ES-I3 (cell line): ENCODE results near the gene SHANK1.

Experiments used
- H3K36me3 ChIP-seq: 2 replicates; pipeline ENCODE4 v1.6.1; 2013; ENCODE audit warnings: mild to moderate bottlenecking, low read length, control low read depth, moderate library complexity; ENCODE audit not compliant: insufficient read depth
- H3K4me1 ChIP-seq: 2 replicates; pipeline ENCODE4 v1.6.1; 2013; ENCODE audit warnings: mild to moderate bottlenecking, control low read depth, low read length; ENCODE audit not compliant: insufficient read depth
- H3K9ac ChIP-seq: 2 replicates; pipeline ENCODE4 v1.6.1; 2013; ENCODE audit warnings: low read depth, mild to moderate bottlenecking, low read length, moderate library complexity
- H3K9me3 ChIP-seq: 2 replicates; pipeline ENCODE4 v1.6.1; 2013; ENCODE audit warnings: mild to moderate bottlenecking, low read length, moderate library complexity; ENCODE audit not compliant: control insufficient read depth, insufficient read depth

The SHANK1 gene

GRCh38 chr19:50711196-50711595, 8.4 kb downstream of the SHANK1 start:
- Histone ChIP-seq H3K36me3 (no peaks in the 10 kb centered on the region), H3K9me3 (no peaks in the 10 kb centered on the region), H3K4me1 (no peaks in the 10 kb centered on the region), H3K9ac (no peak overlapping the region)

- no peak overlapping the region for H3K9ac ChIP-seq
- no peaks in the 10 kb centered on the region for H3K9me3 ChIP-seq
- no peaks in the 10 kb centered on the region for H3K36me3 ChIP-seq
- no peaks in the 10 kb centered on the region for H3K4me1 ChIP-seq
Measured at GRCh38 chr19:50710612-50711011, 9.0 kb downstream of the SHANK1 start.

GRCh38 chr19:50710094-50710493, 9.5 kb downstream of the SHANK1 start:
- Histone ChIP-seq H3K9me3 (no peaks in the 10 kb centered on the region), H3K36me3 (no peaks in the 10 kb centered on the region), H3K9ac (no peak overlapping the region), H3K4me1 (no peaks in the 10 kb centered on the region)

- Histone ChIP-seq H3K9me3 (no peaks in the 10 kb centered on the region), H3K36me3 (no peaks in the 10 kb centered on the region), H3K9ac (no peak overlapping the region), H3K4me1 (peaks cover 3% of the 10 kb centered on the region; the same call in 1 of the 2 replicates)
Measured at GRCh38 chr19:50708179-50708879, 11.3 kb downstream of the SHANK1 start.

- Histone ChIP-seq H3K4me1 (peaks cover 3% of the 10 kb centered on the region; the same call in 1 of the 2 replicates), H3K36me3 (no peaks in the 10 kb centered on the region), H3K9ac (no peak overlapping the region), H3K9me3 (no peaks in the 10 kb centered on the region)
Measured at GRCh38 chr19:50706387-50706786, 13.2 kb downstream of the SHANK1 start.

- Histone ChIP-seq H3K4me1 (peaks cover 3% of the 10 kb centered on the region; the same call in 1 of the 2 replicates), H3K9me3 (no peaks in the 10 kb centered on the region), H3K9ac (no peak overlapping the region), H3K36me3 (no peaks in the 10 kb centered on the region)
Measured at GRCh38 chr19:50705422-50706019, 14.1 kb downstream of the SHANK1 start.

GRCh38 chr19:50703915-50704796, 15.4 kb downstream of the SHANK1 start:
- H3K36me3 ChIP-seq = no peaks in the 10 kb centered on the region
- H3K9me3 ChIP-seq = no peaks in the 10 kb centered on the region
- peaks cover 3% of the 10 kb centered on the region; the same call in 1 of the 2 replicates for H3K4me1 ChIP-seq
- no peak overlapping the region for H3K9ac ChIP-seq

- Histone ChIP-seq H3K9me3 (no peaks in the 10 kb centered on the region), H3K4me1 (peaks cover 3% of the 10 kb centered on the region; the same call in 1 of the 2 replicates), H3K36me3 (no peaks in the 10 kb centered on the region), H3K9ac (no peak overlapping the region)
Measured at GRCh38 chr19:50702871-50703829, 16.5 kb downstream of the SHANK1 start.

GRCh38 chr19:50702158-50702870, 17.3 kb downstream of the SHANK1 start:
- no peak overlapping the region for H3K9ac ChIP-seq

GRCh38 chr19:50701367-50701985, 18.1 kb downstream of the SHANK1 start:
- no peaks in the 10 kb centered on the region for H3K36me3 ChIP-seq
- H3K4me1 ChIP-seq = peaks cover 3% of the 10 kb centered on the region; the same call in 1 of the 2 replicates
- H3K9ac ChIP-seq = no peak overlapping the region
- H3K9me3 ChIP-seq = no peaks in the 10 kb centered on the region

More at GRCh38 chr19:50702158-50702870, 17.3 kb downstream of the SHANK1 start:
- peaks cover 3% of the 10 kb centered on the region; the same call in 1 of the 2 replicates for H3K4me1 ChIP-seq
- no peaks in the 10 kb centered on the region for H3K9me3 ChIP-seq
- no peaks in the 10 kb centered on the region for H3K36me3 ChIP-seq

GRCh38 chr19:50697414-50698124, 22.0 kb downstream of the SHANK1 start:
- no peak overlapping the region for H3K9ac ChIP-seq
- no peaks in the 10 kb centered on the region for H3K36me3 ChIP-seq
- H3K9me3 ChIP-seq = no peaks in the 10 kb centered on the region
- H3K4me1 ChIP-seq = peaks cover 3% of the 10 kb centered on the region; the same call in 1 of the 2 replicates

- H3K4me1 ChIP-seq = peaks cover 5% of the 10 kb centered on the region; the same call in 1 of the 2 replicates
- H3K36me3 ChIP-seq = no peaks in the 10 kb centered on the region
- H3K9me3 ChIP-seq = no peaks in the 10 kb centered on the region
- H3K9ac ChIP-seq = 0 out of 2 replicates have a peak overlapping the region, but pooled peaks have one; percentile 32
Measured at GRCh38 chr19:50696094-50696483, 23.5 kb downstream of the SHANK1 start.
